Measurements from ENCODE around the gene ZNF414.
A peak's percentile ranks its signal among the peaks of the same experiment; 100 is the strongest.
"Not testable (repeated sequence)": the region's sequence is repeated elsewhere in the genome, so short reads cannot be mapped to it uniquely, and the experiment has no call there.

The ZNF414 gene

DNA sequence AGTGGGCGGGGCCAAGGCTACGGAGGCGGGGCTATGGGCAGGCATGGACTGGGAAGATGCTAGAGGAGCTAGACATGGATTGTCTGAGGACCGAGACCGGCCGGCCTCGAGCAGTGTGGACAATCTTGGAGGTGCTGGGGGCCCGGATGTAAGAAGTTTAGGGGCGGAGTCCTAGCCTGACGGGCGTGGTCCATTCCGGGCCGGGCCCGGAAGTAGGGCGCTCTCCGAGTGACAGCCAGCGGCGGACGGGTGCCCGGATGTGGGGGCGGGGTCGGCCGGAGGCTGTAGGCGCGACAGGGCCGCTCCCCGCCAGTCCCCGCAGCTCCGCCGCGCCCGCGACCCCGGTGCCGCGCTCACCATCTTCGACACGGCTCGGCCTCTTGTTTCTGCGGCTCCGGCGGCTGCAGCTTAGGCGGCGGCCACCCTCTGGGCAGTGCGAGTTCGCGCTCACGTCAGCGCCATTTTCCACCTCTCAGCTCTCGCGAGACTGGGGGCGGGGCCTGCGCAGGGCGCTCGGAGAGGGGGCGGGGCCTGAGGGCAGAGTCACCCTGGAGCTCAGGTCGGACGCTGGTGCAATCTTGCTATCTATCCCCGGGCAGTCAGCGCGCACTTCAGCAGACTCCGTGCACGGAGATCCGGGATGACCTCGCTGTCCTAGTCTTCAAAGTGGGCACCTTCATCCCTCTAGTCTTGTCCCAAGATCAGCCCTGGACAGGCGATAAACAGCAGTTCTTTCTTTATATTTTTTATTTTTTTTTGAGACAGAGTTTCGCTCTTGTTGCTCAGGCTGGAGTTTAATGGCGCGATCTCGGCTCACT lies at the start of gene ZNF414:
Gene ZNF414 (minus strand): TSS at position 481 of the 818 bp plus-strand sequence. CDS start 121 bp downstream, at position 360.
- H3K9me3 Mint-ChIP-seq = no peaks in the 10 kb centered on the region
- H3K27me3 Mint-ChIP-seq (ENCODE audit: low read depth) = no peaks in the 10 kb centered on the region
- H3K4me3 Mint-ChIP-seq = peak within 1 kb of the TSS; percentile 89
- H3K27ac Mint-ChIP-seq = peak within 1 kb of the TSS; percentile 99
- peaks cover 43% of the 10 kb centered on the region for H3K4me1 Mint-ChIP-seq (ENCODE audit: low read depth)
- H3K36me3 Mint-ChIP-seq (ENCODE audit: low read depth) = peaks cover 26% of the 10 kb centered on the region
- peak; percentile 94 for DNase-seq (ENCODE audit: low spot score)

DNA sequence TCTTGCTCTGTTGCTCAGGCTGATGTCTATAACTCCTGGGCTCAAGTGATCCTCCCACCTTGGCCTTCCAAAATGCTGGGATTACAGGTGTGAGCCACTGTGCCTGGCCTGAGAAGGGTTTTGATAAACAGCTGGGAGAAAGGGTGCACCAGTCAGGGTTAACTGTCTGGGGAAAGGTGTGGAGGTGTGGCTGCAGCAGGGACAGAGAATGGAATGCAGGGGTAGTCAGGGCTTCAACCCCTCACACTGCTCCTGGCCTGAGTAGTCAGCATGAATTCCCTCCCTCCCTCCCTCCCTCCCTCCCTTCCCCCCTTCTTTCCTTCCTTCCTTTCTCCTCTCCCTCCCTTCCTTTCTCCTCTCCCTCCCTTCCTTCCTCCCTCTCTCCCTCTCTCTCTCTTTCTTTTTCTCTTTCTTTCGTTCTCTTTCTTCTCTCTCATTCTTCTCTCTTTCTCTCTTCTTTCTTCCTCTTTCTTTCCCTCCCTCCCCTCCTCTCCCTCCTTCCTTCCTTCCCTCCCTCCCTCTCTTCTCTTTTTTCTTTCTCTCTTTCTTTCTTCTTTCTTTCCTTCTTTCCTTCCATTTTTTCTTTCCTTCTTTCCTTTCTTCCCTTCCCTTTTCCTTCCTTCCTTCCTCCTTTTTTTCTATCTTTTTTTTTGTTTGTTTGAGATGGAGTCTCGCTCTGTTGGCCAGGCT lies 47.3 kb upstream of the ZNF414 start:
- Mint-ChIP-seq H3K36me3 (ENCODE audit: low read depth) (peaks cover 49% of the 10 kb centered on the region), H3K4me1 (ENCODE audit: low read depth) (peaks cover 22% of the 10 kb centered on the region), H3K27ac (peak overlapping the region; percentile 58), H3K9me3 (no peaks in the 10 kb centered on the region), H3K27me3 (ENCODE audit: low read depth) (no peaks in the 10 kb centered on the region), H3K4me3 (no peak overlapping the region)
- DNase-seq (ENCODE audit: low spot score) = no peak

DNA sequence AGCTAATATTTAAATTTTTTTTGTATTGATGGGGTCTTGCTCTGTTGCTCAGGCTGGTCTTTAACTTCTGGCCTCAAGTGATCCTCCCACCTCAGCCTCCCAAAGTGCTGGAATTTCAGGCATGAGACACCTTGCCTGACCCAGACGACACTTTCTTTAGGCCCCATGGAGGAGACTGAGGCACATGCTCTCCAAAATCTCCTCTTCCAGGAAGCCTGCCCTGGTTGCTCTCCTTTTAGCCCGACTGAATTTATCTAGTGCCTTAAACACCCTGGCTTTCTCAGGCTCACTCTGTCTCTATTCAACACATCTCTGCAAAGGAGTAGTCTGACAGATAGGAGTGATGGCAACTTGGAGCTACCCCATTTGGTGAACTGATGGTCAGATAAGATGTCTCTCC lies 44.4 kb upstream of the ZNF414 start:
- no peaks in the 10 kb centered on the region for H3K27me3 Mint-ChIP-seq (ENCODE audit: low read depth)
- DNase-seq (ENCODE audit: low spot score) = no peak
- peaks cover 19% of the 10 kb centered on the region for H3K4me1 Mint-ChIP-seq (ENCODE audit: low read depth)
- no peak overlapping the region for H3K4me3 Mint-ChIP-seq
- H3K27ac Mint-ChIP-seq = peak overlapping the region; percentile 57
- H3K36me3 Mint-ChIP-seq (ENCODE audit: low read depth) = peaks cover 53% of the 10 kb centered on the region
- H3K9me3 Mint-ChIP-seq = no peaks in the 10 kb centered on the region

DNA sequence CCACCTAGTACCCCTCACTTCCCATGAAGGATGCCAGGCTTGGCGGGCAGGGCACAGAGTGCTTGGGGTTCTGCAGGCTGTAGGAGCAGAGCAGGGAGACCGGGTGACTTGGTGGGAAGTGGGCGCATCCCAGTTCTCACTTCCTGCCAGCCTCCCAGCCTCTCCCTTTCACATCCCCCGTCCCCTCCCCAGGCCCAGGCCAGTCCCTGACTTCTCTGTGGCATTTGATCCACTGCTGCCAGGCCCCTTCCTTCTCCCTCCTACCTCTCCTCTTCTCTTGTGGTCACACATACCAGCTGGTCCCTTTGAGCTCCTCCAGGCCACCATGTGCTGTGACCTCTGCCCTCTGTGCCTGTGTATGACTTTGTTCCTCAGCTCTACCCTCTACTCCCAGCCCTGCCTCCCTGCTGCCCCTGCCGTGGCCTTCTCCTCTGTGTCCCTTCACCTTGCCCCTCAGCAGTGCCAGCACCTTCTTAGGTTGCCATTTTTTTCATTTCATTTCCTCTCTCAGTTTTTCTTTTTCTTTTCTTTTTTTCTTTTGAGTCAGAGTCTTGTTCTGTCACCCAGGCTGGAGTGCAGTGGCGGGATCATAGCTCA lies 43.8 kb upstream of the ZNF414 start:
- Mint-ChIP-seq H3K4me1 (ENCODE audit: low read depth) (peaks cover 20% of the 10 kb centered on the region), H3K36me3 (ENCODE audit: low read depth) (peaks cover 57% of the 10 kb centered on the region), H3K27ac (peak overlapping the region; percentile 78), H3K27me3 (ENCODE audit: low read depth) (no peaks in the 10 kb centered on the region), H3K9me3 (no peaks in the 10 kb centered on the region), H3K4me3 (no peak overlapping the region)
- DNase-seq (ENCODE audit: low spot score) = no peak

DNA sequence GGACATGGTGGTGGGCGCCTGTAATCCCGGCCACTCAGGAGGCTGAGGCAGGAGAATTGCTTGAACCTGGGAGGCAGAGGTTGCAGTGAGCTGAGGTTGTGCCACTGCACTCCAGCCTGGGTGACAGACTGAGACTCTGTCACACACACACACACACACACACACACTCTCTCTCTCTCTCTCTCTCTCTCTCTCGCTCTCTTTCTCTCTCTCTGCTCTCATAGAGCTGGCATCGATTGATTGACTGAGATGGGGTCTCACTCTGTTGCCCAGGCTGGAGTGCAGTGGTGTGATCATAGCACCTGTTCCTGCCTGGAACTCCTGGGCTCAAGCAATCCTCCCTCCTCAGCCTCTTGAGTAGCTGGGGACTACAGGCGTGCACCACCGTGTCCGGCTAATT lies 39.8 kb upstream of the ZNF414 start:
- Mint-ChIP-seq H3K36me3 (ENCODE audit: low read depth) (peaks cover 58% of the 10 kb centered on the region), H3K4me1 (ENCODE audit: low read depth) (peaks cover 15% of the 10 kb centered on the region)
- not testable (repeated sequence) for DNase-seq (ENCODE audit: low spot score); H3K27ac Mint-ChIP-seq; H3K27me3 Mint-ChIP-seq (ENCODE audit: low read depth); H3K9me3 Mint-ChIP-seq; H3K4me3 Mint-ChIP-seq

GRCh38 chr19:8552810-8553209 lies 38.8 kb upstream of the ZNF414 start:
- Mint-ChIP-seq H3K9me3 (no peaks in the 10 kb centered on the region), H3K4me1 (ENCODE audit: low read depth) (peaks cover 8% of the 10 kb centered on the region), H3K27me3 (ENCODE audit: low read depth) (no peaks in the 10 kb centered on the region), H3K4me3 (no peak overlapping the region), H3K36me3 (ENCODE audit: low read depth) (peaks cover 57% of the 10 kb centered on the region), H3K27ac (peak overlapping the region; percentile 1)
- DNase-seq (ENCODE audit: low spot score) = no peak

DNA sequence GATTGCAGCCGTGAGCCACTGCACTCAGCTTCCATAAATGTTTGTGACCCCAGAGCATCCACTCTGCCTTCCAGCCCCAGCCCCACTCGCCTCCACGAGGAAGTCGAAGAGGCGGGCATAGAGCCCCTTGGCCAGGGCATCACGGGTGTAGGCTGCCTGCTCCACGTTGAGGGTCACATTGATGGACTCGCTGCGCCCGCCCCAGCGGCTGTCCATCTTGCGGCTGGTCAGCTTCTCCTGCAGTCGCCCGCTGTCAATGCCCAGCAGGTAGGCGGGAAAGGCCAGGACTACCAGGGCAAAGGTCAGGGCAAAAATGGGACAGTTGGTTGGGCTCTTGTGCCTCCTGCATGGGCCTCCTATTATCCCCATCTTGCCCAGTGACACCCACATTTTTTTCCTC lies 36.1 kb upstream of the ZNF414 start:
- H3K27me3 Mint-ChIP-seq (ENCODE audit: low read depth) = no peaks in the 10 kb centered on the region
- H3K4me1 Mint-ChIP-seq (ENCODE audit: low read depth) = peaks cover 7% of the 10 kb centered on the region
- no peak overlapping the region for H3K4me3 Mint-ChIP-seq
- H3K9me3 Mint-ChIP-seq = no peaks in the 10 kb centered on the region
- DNase-seq (ENCODE audit: low spot score) = no peak
- H3K27ac Mint-ChIP-seq = no peak overlapping the region
- H3K36me3 Mint-ChIP-seq (ENCODE audit: low read depth) = peaks cover 64% of the 10 kb centered on the region

GRCh38 chr19:8545743-8546142 lies 31.8 kb upstream of the ZNF414 start:
- Mint-ChIP-seq H3K27ac (no peak overlapping the region), H3K9me3 (no peaks in the 10 kb centered on the region), H3K27me3 (ENCODE audit: low read depth) (no peaks in the 10 kb centered on the region), H3K36me3 (ENCODE audit: low read depth) (peaks cover 43% of the 10 kb centered on the region), H3K4me3 (no peak overlapping the region), H3K4me1 (ENCODE audit: low read depth) (no peaks in the 10 kb centered on the region)
- no peak for DNase-seq (ENCODE audit: low spot score)

GRCh38 chr19:8544168-8544567 lies 30.2 kb upstream of the ZNF414 start:
- Mint-ChIP-seq H3K27ac (no peak overlapping the region), H3K4me3 (no peak overlapping the region), H3K9me3 (no peaks in the 10 kb centered on the region), H3K4me1 (ENCODE audit: low read depth) (no peaks in the 10 kb centered on the region), H3K27me3 (ENCODE audit: low read depth) (no peaks in the 10 kb centered on the region), H3K36me3 (ENCODE audit: low read depth) (peaks cover 49% of the 10 kb centered on the region)
- DNase-seq (ENCODE audit: low spot score) = no peak

GRCh38 chr19:8539621-8540149 lies 25.7 kb upstream of the ZNF414 start:
- Mint-ChIP-seq H3K4me3 (no peak overlapping the region), H3K4me1 (ENCODE audit: low read depth) (no peaks in the 10 kb centered on the region)

GRCh38 chr19:8537099-8537498 lies 23.1 kb upstream of the ZNF414 start:
- H3K9me3 Mint-ChIP-seq = no peaks in the 10 kb centered on the region
- H3K4me1 Mint-ChIP-seq (ENCODE audit: low read depth) = no peaks in the 10 kb centered on the region
- no peak overlapping the region for H3K4me3 Mint-ChIP-seq
- H3K27me3 Mint-ChIP-seq (ENCODE audit: low read depth) = no peaks in the 10 kb centered on the region
- peaks cover 47% of the 10 kb centered on the region for H3K36me3 Mint-ChIP-seq (ENCODE audit: low read depth)
- no peak for DNase-seq (ENCODE audit: low spot score)
- H3K27ac Mint-ChIP-seq = peak overlapping the region; percentile 2

More at GRCh38 chr19:8539621-8540149, 25.7 kb upstream of the ZNF414 start:
- Mint-ChIP-seq H3K36me3 (ENCODE audit: low read depth) (peaks cover 45% of the 10 kb centered on the region), H3K9me3 (no peaks in the 10 kb centered on the region), H3K27ac (peak overlapping the region; percentile 31), H3K27me3 (ENCODE audit: low read depth) (no peaks in the 10 kb centered on the region)
- no peak for DNase-seq (ENCODE audit: low spot score)

GRCh38 chr19:8536282-8536681 lies 22.3 kb upstream of the ZNF414 start:
- no peak overlapping the region for H3K4me3 Mint-ChIP-seq
- no peaks in the 10 kb centered on the region for H3K9me3 Mint-ChIP-seq
- no peaks in the 10 kb centered on the region for H3K4me1 Mint-ChIP-seq (ENCODE audit: low read depth)
- DNase-seq (ENCODE audit: low spot score) = no peak
- peaks cover 50% of the 10 kb centered on the region for H3K36me3 Mint-ChIP-seq (ENCODE audit: low read depth)
- H3K27ac Mint-ChIP-seq = no peak overlapping the region
- no peaks in the 10 kb centered on the region for H3K27me3 Mint-ChIP-seq (ENCODE audit: low read depth)

DNA sequence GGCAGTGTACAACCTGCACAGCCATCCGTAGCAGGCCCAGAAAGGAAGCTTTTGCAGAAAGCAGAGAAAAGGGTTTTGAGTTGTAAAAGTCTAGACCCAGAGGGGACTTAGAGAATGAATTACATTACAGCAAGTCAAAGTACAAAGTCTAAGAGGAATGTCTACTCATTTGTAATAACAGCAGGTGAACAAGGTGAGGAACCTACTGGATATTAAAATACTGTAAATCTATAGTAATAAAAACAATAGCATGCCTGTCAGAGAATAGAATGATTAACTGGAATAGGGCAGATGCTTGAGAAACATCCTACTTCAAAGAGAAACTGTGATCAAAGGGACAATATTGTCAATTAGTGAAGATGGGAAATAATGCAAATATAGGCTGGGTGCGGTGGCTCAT lies 18.3 kb upstream of the ZNF414 start:
- peaks cover 66% of the 10 kb centered on the region for H3K36me3 Mint-ChIP-seq (ENCODE audit: low read depth)
- no peak for DNase-seq (ENCODE audit: low spot score)
- H3K27me3 Mint-ChIP-seq (ENCODE audit: low read depth) = no peaks in the 10 kb centered on the region
- H3K4me3 Mint-ChIP-seq = no peak overlapping the region
- no peaks in the 10 kb centered on the region for H3K4me1 Mint-ChIP-seq (ENCODE audit: low read depth)
- no peak overlapping the region for H3K27ac Mint-ChIP-seq
- no peaks in the 10 kb centered on the region for H3K9me3 Mint-ChIP-seq

DNA sequence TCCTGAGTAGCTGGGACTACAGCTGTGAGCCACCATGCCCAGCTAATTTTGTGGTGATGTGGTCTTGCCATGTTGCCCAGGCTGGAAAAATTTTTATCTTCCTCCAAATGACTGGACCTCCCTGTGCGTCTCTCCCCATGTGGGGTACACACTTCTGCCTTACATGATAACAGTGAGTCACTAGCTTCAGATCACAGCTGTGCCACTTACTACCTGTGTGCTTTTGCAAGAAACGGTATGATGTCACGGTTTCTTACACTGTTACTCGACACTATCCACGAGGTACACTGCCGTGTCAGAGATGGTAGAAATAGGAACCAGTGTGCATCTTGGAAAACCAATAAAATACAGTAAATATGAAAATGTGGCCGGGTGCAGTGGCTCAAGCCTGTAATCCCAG lies 17.5 kb upstream of the ZNF414 start:
- Mint-ChIP-seq H3K36me3 (ENCODE audit: low read depth) (peaks cover 66% of the 10 kb centered on the region), H3K4me1 (ENCODE audit: low read depth) (peaks cover 4% of the 10 kb centered on the region), H3K4me3 (no peak overlapping the region), H3K27me3 (ENCODE audit: low read depth) (no peaks in the 10 kb centered on the region), H3K9me3 (no peaks in the 10 kb centered on the region), H3K27ac (no peak overlapping the region)
- DNase-seq (ENCODE audit: low spot score) = no peak
